GM12892 (cell line): Measurements from ENCODE around the gene RIT1.

ENCODE experiments used
- POLR2A ChIP-seq: IDR thresholded peaks from 2 replicates; pipeline ENCODE4 v1.6.1; 2011; ENCODE audit warnings: low read depth, low read length, control low read depth
- POLR2AphosphoS5 ChIP-seq: IDR thresholded peaks from 2 replicates; pipeline ENCODE4 v1.6.1; 2011; ENCODE audit warnings: low read depth, low read length, control low read depth
- TAF1 ChIP-seq: IDR thresholded peaks from 2 replicates; pipeline ENCODE4 v1.6.1; 2011; ENCODE audit warnings: low read depth, mild to moderate bottlenecking, control low read depth, low read length, borderline replicate concordance

- no peak for TF ChIP-seq TAF1
- TF ChIP-seq POLR2A, result no peak
- no peak for TF ChIP-seq POLR2AphosphoS5
These were observed 11.5 kb downstream of the RIT1 start for GRCh38 chr1:155899683-155900082.
